ENCODE data around the gene NRG2. TPM values are rescaled to one million over a fixed set of nuclear protein-coding genes. Genes with fewer than 3 reads are reported as not detected.

The NRG2 gene
- total RNA-seq, 1 donor from 2014 or later = under 0.01 TPM

- FAIRE-seq = no peak
- no peak for TF ChIP-seq CTCF (IDR thresholded peaks at IDR 0.05; ENCODE audit: insufficient read depth, low read length, severe bottlenecking)
- DNase-seq (ENCODE audit: low read depth) = peak; percentile 18
- Histone ChIP-seq H3K27me3 (ENCODE audit: control insufficient read depth, insufficient read depth, low read length) (no peaks in the 10 kb centered on the region), H3K4me3 (ENCODE audit: low read depth, low read length) (no peak overlapping the region), H3K36me3 (ENCODE audit: control insufficient read depth, insufficient read depth, low read length) (no peaks in the 10 kb centered on the region)
Observed at GRCh38 chr5:139808481-139809330, 234.4 kb downstream of the NRG2 start.

- DNase-seq (ENCODE audit: low read depth) = no peak
- TF ChIP-seq CTCF (IDR thresholded peaks at IDR 0.05; ENCODE audit: insufficient read depth, low read length, severe bottlenecking) = no peak
- no peak for FAIRE-seq
- H3K4me3 ChIP-seq (ENCODE audit: low read depth, low read length) = no peak overlapping the region
- H3K27me3 ChIP-seq (ENCODE audit: control insufficient read depth, insufficient read depth, low read length) = no peaks in the 10 kb centered on the region
- H3K36me3 ChIP-seq (ENCODE audit: control insufficient read depth, insufficient read depth, low read length) = no peaks in the 10 kb centered on the region
Observed at GRCh38 chr5:139807647-139808030, 235.5 kb downstream of the NRG2 start.

- no peak for DNase-seq (ENCODE audit: low read depth)
Observed at GRCh38 chr5:139806726-139807646, 236.1 kb downstream of the NRG2 start.

GRCh38 chr5:139806111-139806510, 237.0 kb downstream of the NRG2 start:
- no peaks in the 10 kb centered on the region for H3K27me3 ChIP-seq (ENCODE audit: control insufficient read depth, insufficient read depth, low read length)
- no peaks in the 10 kb centered on the region for H3K36me3 ChIP-seq (ENCODE audit: control insufficient read depth, insufficient read depth, low read length)
- DNase-seq (ENCODE audit: low read depth) (no peak), FAIRE-seq (no peak)
- no peak for TF ChIP-seq CTCF (IDR thresholded peaks at IDR 0.05; ENCODE audit: insufficient read depth, low read length, severe bottlenecking)
- no peak overlapping the region for H3K4me3 ChIP-seq (ENCODE audit: low read depth, low read length)

More at GRCh38 chr5:139806726-139807646, 236.1 kb downstream of the NRG2 start:
- H3K27me3 ChIP-seq (ENCODE audit: control insufficient read depth, insufficient read depth, low read length) = no peaks in the 10 kb centered on the region
- H3K36me3 ChIP-seq (ENCODE audit: control insufficient read depth, insufficient read depth, low read length) = no peaks in the 10 kb centered on the region
- no peak for FAIRE-seq
- no peak for TF ChIP-seq CTCF (IDR thresholded peaks at IDR 0.05; ENCODE audit: insufficient read depth, low read length, severe bottlenecking)
- H3K4me3 ChIP-seq (ENCODE audit: low read depth, low read length) = no peak overlapping the region

- Histone ChIP-seq H3K36me3 (ENCODE audit: control insufficient read depth, insufficient read depth, low read length) (no peaks in the 10 kb centered on the region), H3K4me3 (ENCODE audit: low read depth, low read length) (no peak overlapping the region), H3K27me3 (ENCODE audit: control insufficient read depth, insufficient read depth, low read length) (no peaks in the 10 kb centered on the region)
- DNase-seq (ENCODE audit: low read depth) (no peak), FAIRE-seq (no peak)
- TF ChIP-seq CTCF (IDR thresholded peaks at IDR 0.05; ENCODE audit: insufficient read depth, low read length, severe bottlenecking) = no peak
Observed at GRCh38 chr5:139805545-139805944, 237.6 kb downstream of the NRG2 start.

All from bronchial epithelial cell (primary cell).